MM.1S (cell line): ENCODE measurements around the gene TMEM45B.

Experiments used
- DNase-seq: peaks from one replicate; pipeline ENCODE4 v3.0.0-alpha.2; 2015
- H2AFZ ChIP-seq: fragments of 300-600 bp; sonication (generic); 2 replicates; pipeline ENCODE4 v1.6.0; 2016; ENCODE audit warnings: antibody characterized with exemption, low read length
- H3F3A ChIP-seq: fragments of 300-600 bp; sonication (generic); 2 replicates; pipeline ENCODE4 v1.6.1; 2016; ENCODE audit warnings: mild to moderate bottlenecking, antibody characterized with exemption, low read length, moderate library complexity, mixed read lengths; ENCODE audit not compliant: insufficient read depth
- H3K27ac ChIP-seq: fragments of 300-600 bp; sonication (generic); 2 replicates; pipeline ENCODE4 v1.5.1; 2016; ENCODE audit warnings: mild to moderate bottlenecking, low read length
- H3K27me3 ChIP-seq: fragments of 300-600 bp; sonication (generic); replicated peaks from 2 replicates; pipeline ENCODE4 v1.6.0; 2016; ENCODE audit warnings: low read length; ENCODE audit not compliant: insufficient read depth
- H3K36me3 ChIP-seq: fragments of 300-600 bp; sonication (generic); replicated peaks from 2 replicates; pipeline ENCODE4 v1.6.1; 2016; ENCODE audit warnings: mild to moderate bottlenecking, low read length, mixed read lengths; ENCODE audit not compliant: insufficient read depth
- H3K4me1 ChIP-seq: fragments of 300-600 bp; sonication (generic); 2 replicates; pipeline ENCODE4 v1.6.1; 2016; ENCODE audit warnings: low read length, mixed read lengths
- H3K4me2 ChIP-seq: fragments of 300-600 bp; sonication (generic); 2 replicates; pipeline ENCODE4 v1.6.0; 2016; ENCODE audit warnings: low read depth, low read length
- H3K4me3 ChIP-seq: fragments of 300-600 bp; sonication (generic); 2 replicates; pipeline ENCODE4 v1.5.1; 2016; ENCODE audit warnings: low read length, mixed read lengths
- H3K79me2 ChIP-seq: fragments of 300-600 bp; sonication (generic); 2 replicates; pipeline ENCODE4 v1.6.1; 2016; ENCODE audit warnings: mixed run types, low read length, mixed read lengths
- H3K9ac ChIP-seq: fragments of 300-600 bp; sonication (generic); 2 replicates; pipeline ENCODE4 v1.6.1; 2016; ENCODE audit warnings: low read length, mixed read lengths
- H3K9me2 ChIP-seq: fragments of 300-600 bp; sonication (generic); replicated peaks from 2 replicates; pipeline ENCODE4 v1.6.1; 2016; ENCODE audit warnings: mild to moderate bottlenecking, low read length, mixed read lengths; ENCODE audit not compliant: insufficient read depth
- H3K9me3 ChIP-seq: fragments of 300-600 bp; sonication (generic); replicated peaks from 2 replicates; pipeline ENCODE4 v1.6.1; 2016; ENCODE audit warnings: mild to moderate bottlenecking, low read length, mixed read lengths; ENCODE audit not compliant: insufficient read depth
- H4K20me1 ChIP-seq: fragments of 300-600 bp; sonication (generic); 2 replicates; pipeline ENCODE4 v1.6.1; 2016; ENCODE audit warnings: mild to moderate bottlenecking, low read length, moderate library complexity, mixed read lengths; ENCODE audit not compliant: insufficient read depth
- CTCF ChIP-seq: fragments of 300-600 bp; sonication (generic); IDR thresholded peaks from 2 replicates; pipeline ENCODE4 v1.5.1; 2016; ENCODE audit warnings: antibody characterized with exemption, low read length, mixed read lengths
- EZH2 ChIP-seq: fragments of 300-600 bp; sonication (generic); optimal IDR thresholded peaks from 2 replicates; pipeline ENCODE3; 2017; ENCODE audit warnings: low read depth, mild to moderate bottlenecking, antibody characterized with exemption, low read length, mixed read lengths
- EZH2phosphoT487 ChIP-seq: fragments of 300-600 bp; sonication (generic); IDR thresholded peaks from 2 replicates; pipeline ENCODE4 v1.6.1; 2018; ENCODE audit warnings: antibody characterized with exemption, low read length

TMEM45B gene

GRCh38 chr11:129855086-129855485, 39.4 kb downstream of the TMEM45B start:
- TF ChIP-seq CTCF (no peak), EZH2phosphoT487 (no peak), EZH2 (no peak)
- Histone ChIP-seq H3K27me3 (no peaks in the 10 kb centered on the region), H3K4me2 (no peak overlapping the region), H3K9me2 (no peaks in the 10 kb centered on the region), H2AFZ (no peak overlapping the region), H3K27ac (no peak overlapping the region), H3K79me2 (no peaks in the 10 kb centered on the region), H3K4me1 (no peaks in the 10 kb centered on the region), H4K20me1 (no peaks in the 10 kb centered on the region), H3K9ac (no peak overlapping the region), H3K4me3 (no peak overlapping the region), H3K9me3 (no peaks in the 10 kb centered on the region), H3F3A (no peaks in the 10 kb centered on the region), H3K36me3 (no peaks in the 10 kb centered on the region)
- no peak for DNase-seq

GRCh38 chr11:129856036-129856435, 40.4 kb downstream of the TMEM45B start:
- Histone ChIP-seq H3K9ac (no peak overlapping the region), H3K27me3 (no peaks in the 10 kb centered on the region), H3K4me3 (no peak overlapping the region), H3K36me3 (no peaks in the 10 kb centered on the region), H3F3A (no peaks in the 10 kb centered on the region), H3K4me2 (no peak overlapping the region), H3K9me2 (no peaks in the 10 kb centered on the region), H3K9me3 (no peaks in the 10 kb centered on the region), H4K20me1 (no peaks in the 10 kb centered on the region), H3K79me2 (no peaks in the 10 kb centered on the region), H3K27ac (no peak overlapping the region), H3K4me1 (no peaks in the 10 kb centered on the region), H2AFZ (no peak overlapping the region)
- TF ChIP-seq EZH2phosphoT487 (no peak), CTCF (no peak), EZH2 (no peak)
- DNase-seq, result no peak

GRCh38 chr11:129861702-129862522, 46.3 kb downstream of the TMEM45B start:
- no peak overlapping the region for H3K9ac ChIP-seq
- no peaks in the 10 kb centered on the region for H4K20me1 ChIP-seq
- H3K4me3 ChIP-seq, result no peak overlapping the region
- H3K27ac ChIP-seq, result no peak overlapping the region
- no peak overlapping the region for H2AFZ ChIP-seq
- H3K9me2 ChIP-seq, result no peaks in the 10 kb centered on the region
- no peak overlapping the region for H3K4me2 ChIP-seq
- H3K9me3 ChIP-seq, result no peaks in the 10 kb centered on the region
- no peaks in the 10 kb centered on the region for H3K4me1 ChIP-seq
- H3K36me3 ChIP-seq, result no peaks in the 10 kb centered on the region
- TF ChIP-seq EZH2 (no peak), EZH2phosphoT487 (no peak), CTCF (no peak)
- no peaks in the 10 kb centered on the region for H3K27me3 ChIP-seq
- no peaks in the 10 kb centered on the region for H3K79me2 ChIP-seq
- no peaks in the 10 kb centered on the region for H3F3A ChIP-seq
- DNase-seq, result no peak
